Astrocyte (in vitro differentiated cells and primary cell): Measurements from ENCODE around the gene ADCY1. TPM values are rescaled to one million over a fixed set of nuclear protein-coding genes. Genes with fewer than 3 reads are reported as not detected.

Experiments
- DNase-seq: peaks from one replicate; pipeline ENCODE4 v3.0.0-alpha.2; 2010; ENCODE audit warnings: low read depth
- FAIRE-seq: peaks from 2 replicates; lab custom pipeline; 2011; peaks lifted over from hg19 to GRCh38; lab: Jason Lieb, UNC
- H2AFZ ChIP-seq: 2 replicates; pipeline ENCODE4 v1.6.0; 2012; ENCODE audit warnings: low read depth, low read length, inconsistent platforms
- H3K27ac ChIP-seq: 2 replicates; pipeline ENCODE4 v1.5.1; 2011; ENCODE audit warnings: low read depth, low read length, inconsistent platforms
- H3K27me3 ChIP-seq: 2 replicates; pipeline ENCODE4 v1.6.0; 2011; ENCODE audit warnings: low read length, inconsistent platforms; ENCODE audit not compliant: insufficient read depth
- H3K36me3 ChIP-seq: 2 replicates; pipeline ENCODE4 v1.5.1; 2011; ENCODE audit warnings: low read length, inconsistent platforms; ENCODE audit not compliant: insufficient read depth
- H3K4me1 ChIP-seq: 2 replicates; pipeline ENCODE4 v1.5.1; 2011; ENCODE audit warnings: low read length, inconsistent platforms; ENCODE audit not compliant: insufficient read depth
- H3K4me2 ChIP-seq: 2 replicates; pipeline ENCODE4 v1.6.0; 2012; ENCODE audit warnings: low read length, inconsistent platforms
- H3K4me3 ChIP-seq: 2 replicates; pipeline ENCODE4 v1.5.1; 2011; ENCODE audit warnings: low read depth, mild to moderate bottlenecking, low read length, inconsistent platforms; ENCODE audit not compliant: insufficient read depth
- H3K79me2 ChIP-seq: 2 replicates; pipeline ENCODE4 v1.6.0; 2012; ENCODE audit warnings: mild to moderate bottlenecking, low read length, inconsistent platforms; ENCODE audit not compliant: insufficient read depth
- H3K9ac ChIP-seq: 2 replicates; pipeline ENCODE4 v1.6.0; 2012; ENCODE audit warnings: mild to moderate bottlenecking, low read length, inconsistent platforms
- H3K9me3 ChIP-seq: 2 replicates; pipeline ENCODE4 v1.5.1; 2012; ENCODE audit warnings: low read depth, mild to moderate bottlenecking, low read length, inconsistent platforms; ENCODE audit not compliant: insufficient read depth
- H4K20me1 ChIP-seq: 2 replicates; pipeline ENCODE4 v1.6.0; 2012; ENCODE audit warnings: low read length, inconsistent platforms; ENCODE audit not compliant: insufficient read depth
- H3K27ac Mint-ChIP-seq: one replicate; pipeline ENCODE4 v1.8.0; 2021; ENCODE audit warnings: mild to moderate bottlenecking, mixed read lengths; ENCODE audit not compliant: unreplicated experiment
- H3K27me3 Mint-ChIP-seq: one replicate; pipeline ENCODE4 v1.8.0; 2021; ENCODE audit warnings: low read depth, mixed read lengths; ENCODE audit not compliant: unreplicated experiment
- H3K36me3 Mint-ChIP-seq: one replicate; pipeline ENCODE4 v1.8.0; 2021; ENCODE audit warnings: low read depth, mixed read lengths; ENCODE audit not compliant: unreplicated experiment
- H3K4me1 Mint-ChIP-seq: one replicate; pipeline ENCODE4 v1.8.0; 2021; ENCODE audit warnings: low read depth, mixed read lengths; ENCODE audit not compliant: unreplicated experiment
- H3K4me3 Mint-ChIP-seq: one replicate; pipeline ENCODE4 v1.8.0; 2021; ENCODE audit warnings: mild to moderate bottlenecking, moderate library complexity, mixed read lengths; ENCODE audit not compliant: unreplicated experiment
- H3K9me3 Mint-ChIP-seq: one replicate; pipeline ENCODE4 v1.8.0; 2021; ENCODE audit warnings: mild to moderate bottlenecking, mixed read lengths; ENCODE audit not compliant: unreplicated experiment
- CTCF ChIP-seq: IDR thresholded peaks from 2 replicates; pipeline ENCODE4 v1.5.1; 2011; ENCODE audit warnings: low read depth, mild to moderate bottlenecking, inconsistent platforms, low read length, moderate library complexity; ENCODE audit not compliant: insufficient read depth
- EZH2 ChIP-seq: IDR thresholded peaks from 2 replicates; pipeline ENCODE4 v1.6.1; 2012; ENCODE audit warnings: mild to moderate bottlenecking, low read length, inconsistent platforms; ENCODE audit not compliant: insufficient read depth
- total RNA-seq: library from RNA; stranded (reverse); gene quantifications from 2 replicates; pipeline ENCODE4 v1.2.1, GENCODE V29; 2021

Gene ADCY1
- total RNA-seq, 1 donor from 2014 or later = 1.6 TPM

- H3K27ac Mint-ChIP-seq = no peak overlapping the region
- no peaks in the 10 kb centered on the region for H3K4me1 Mint-ChIP-seq
Observed at GRCh38 chr7:45564886-45565455, 9.2 kb upstream of the ADCY1 start.

GRCh38 chr7:45566386-45566785 lies 7.8 kb upstream of the ADCY1 start:
- Histone ChIP-seq H4K20me1 (no peaks in the 10 kb centered on the region), H3K79me2 (no peaks in the 10 kb centered on the region), H3K4me3 (no peak overlapping the region), H3K9me3 (no peaks in the 10 kb centered on the region), H3K9ac (no peak overlapping the region), H2AFZ (no peak overlapping the region), H3K27me3 (peaks cover 20% of the 10 kb centered on the region), H3K27ac (no peak overlapping the region), H3K4me1 (no peaks in the 10 kb centered on the region), H3K4me2 (no peak overlapping the region), H3K36me3 (no peaks in the 10 kb centered on the region)
- DNase-seq = no peak
- FAIRE-seq = no peak
- no peak overlapping the region for H3K27ac Mint-ChIP-seq
- no peaks in the 10 kb centered on the region for H3K4me1 Mint-ChIP-seq
- TF ChIP-seq CTCF = no peak
- no peak for TF ChIP-seq EZH2
- no peaks in the 10 kb centered on the region for H3K36me3 Mint-ChIP-seq
- H3K27me3 Mint-ChIP-seq = peaks cover 49% of the 10 kb centered on the region
- H3K4me3 Mint-ChIP-seq = no peak overlapping the region
- no peaks in the 10 kb centered on the region for H3K9me3 Mint-ChIP-seq

More at GRCh38 chr7:45564886-45565455, 9.2 kb upstream of the ADCY1 start:
- peaks cover 15% of the 10 kb centered on the region for H3K27me3 ChIP-seq
- DNase-seq (no peak), FAIRE-seq (no peak)
- no peaks in the 10 kb centered on the region for H3K79me2 ChIP-seq
- TF ChIP-seq CTCF (no peak), EZH2 (no peak)
- no peaks in the 10 kb centered on the region for H3K36me3 Mint-ChIP-seq
- no peaks in the 10 kb centered on the region for H3K4me1 ChIP-seq
- H3K36me3 ChIP-seq = no peaks in the 10 kb centered on the region
- H3K9me3 ChIP-seq = no peaks in the 10 kb centered on the region
- H3K4me3 ChIP-seq = no peak overlapping the region
- no peak overlapping the region for H3K9ac ChIP-seq
- no peaks in the 10 kb centered on the region for H4K20me1 ChIP-seq
- no peak overlapping the region for H3K4me2 ChIP-seq
- H3K9me3 Mint-ChIP-seq = peaks cover 1% of the 10 kb centered on the region
- H3K4me3 Mint-ChIP-seq = no peak overlapping the region
- H3K27me3 Mint-ChIP-seq = peaks cover 45% of the 10 kb centered on the region
- no peak overlapping the region for H2AFZ ChIP-seq
- no peak overlapping the region for H3K27ac ChIP-seq

GRCh38 chr7:45566961-45567360 lies 7.2 kb upstream of the ADCY1 start:
- peaks cover 20% of the 10 kb centered on the region for H3K27me3 ChIP-seq
- no peak for FAIRE-seq
- no peak overlapping the region for H3K4me2 ChIP-seq
- H4K20me1 ChIP-seq = no peaks in the 10 kb centered on the region
- Mint-ChIP-seq H3K27ac (no peak overlapping the region), H3K27me3 (peaks cover 51% of the 10 kb centered on the region), H3K9me3 (no peaks in the 10 kb centered on the region), H3K4me1 (no peaks in the 10 kb centered on the region), H3K4me3 (no peak overlapping the region), H3K36me3 (no peaks in the 10 kb centered on the region)
- H2AFZ ChIP-seq = no peak overlapping the region
- no peak for TF ChIP-seq EZH2
- no peak for TF ChIP-seq CTCF
- DNase-seq = no peak
- no peak overlapping the region for H3K27ac ChIP-seq
- no peak overlapping the region for H3K4me3 ChIP-seq
- no peaks in the 10 kb centered on the region for H3K36me3 ChIP-seq
- H3K9ac ChIP-seq = no peak overlapping the region
- no peaks in the 10 kb centered on the region for H3K9me3 ChIP-seq
- H3K4me1 ChIP-seq = no peaks in the 10 kb centered on the region
- no peaks in the 10 kb centered on the region for H3K79me2 ChIP-seq
